NCI-H2107 (cell line): ENCODE data around the gene TMEM238L.

Source experiments
- DNase-seq: peaks from one replicate; lab custom pipeline; 2025; lab: John Stamatoyannopoulos, UW

Gene TMEM238L

DNA sequence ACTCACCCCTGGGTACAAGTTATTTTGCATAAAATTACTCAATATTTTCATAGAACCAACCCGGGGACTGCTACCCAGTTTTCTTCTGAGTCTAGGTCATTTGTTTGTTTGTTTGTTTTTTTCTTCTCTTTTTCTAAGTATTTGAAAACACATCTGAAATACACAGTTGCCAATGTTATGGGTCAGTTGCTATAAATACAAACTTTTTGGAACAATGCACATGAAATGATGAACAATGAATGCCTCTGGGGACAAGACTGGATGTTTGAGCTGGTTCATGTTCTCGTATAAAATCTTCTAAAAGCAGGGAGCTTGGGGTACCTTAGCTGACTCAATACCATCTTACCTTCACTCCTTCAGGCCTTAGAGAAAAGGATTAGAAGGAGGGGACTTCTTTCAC, 30.5 kb downstream of the TMEM238L start:
- DNase-seq, result no peak

DNA sequence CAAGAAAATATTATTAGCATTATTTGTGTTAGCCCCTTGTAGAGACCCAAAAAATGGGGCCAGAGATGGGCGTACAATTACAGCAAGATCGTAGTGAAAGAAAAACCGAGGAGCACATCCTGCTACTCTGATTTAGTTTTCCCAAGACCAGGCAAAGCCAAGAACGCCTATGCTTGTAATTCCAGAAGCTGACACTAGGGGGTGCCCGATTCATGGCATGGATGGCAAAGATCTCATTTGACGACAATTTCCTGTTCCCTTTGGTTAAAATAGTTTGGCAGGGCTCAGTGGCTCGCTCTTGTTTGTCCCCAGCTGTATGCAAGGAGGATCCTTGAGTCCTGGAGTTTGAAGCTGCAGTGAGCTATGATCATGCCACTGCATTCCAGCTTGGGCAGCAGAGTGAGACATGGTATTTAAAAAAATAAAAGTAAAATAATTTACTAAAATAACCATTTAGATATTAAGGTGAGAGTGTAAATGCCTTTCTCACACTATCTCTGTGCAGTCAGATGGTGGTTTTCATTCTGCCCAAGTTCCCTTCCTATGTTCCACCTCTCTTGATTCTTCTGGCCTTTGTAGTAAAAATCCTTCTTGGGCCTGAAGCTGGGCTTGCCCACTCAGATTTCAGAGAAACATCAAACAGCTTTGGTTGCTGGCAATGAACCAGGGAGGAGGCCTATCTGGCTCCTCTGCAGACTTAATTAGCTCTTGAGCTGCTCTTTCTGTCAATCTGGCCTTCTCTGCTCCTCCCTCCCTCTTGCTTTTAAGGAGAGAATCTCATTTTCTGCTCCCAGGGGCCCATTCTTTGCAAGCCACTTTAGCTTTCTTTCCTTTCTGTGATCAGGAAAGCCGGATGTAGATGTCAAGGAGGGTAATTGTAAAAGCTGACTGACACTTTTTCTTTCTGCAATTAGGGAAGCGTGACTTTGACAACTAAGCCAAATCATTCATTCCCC, 31.2 kb downstream of the TMEM238L start:
- DNase-seq, result no peak

DNA sequence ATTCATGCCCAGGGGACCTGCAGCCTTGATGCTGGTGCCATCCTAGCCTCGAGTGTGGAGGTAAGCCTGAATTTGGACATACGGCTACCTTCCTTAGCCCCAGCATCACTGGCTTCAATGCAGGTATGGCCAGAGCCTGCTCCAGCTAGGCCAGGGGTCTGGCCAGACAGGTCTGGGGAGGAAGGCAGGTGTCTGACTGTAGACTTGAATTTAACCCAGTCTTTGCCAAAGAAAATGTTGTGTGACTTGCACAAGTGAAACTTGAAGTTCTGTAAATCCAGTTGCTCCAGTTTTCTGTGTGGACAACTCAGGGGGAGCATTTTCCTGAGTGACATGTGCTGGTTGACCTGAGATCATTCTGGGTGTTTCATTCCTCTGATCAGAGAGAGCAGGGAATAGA, 32.8 kb downstream of the TMEM238L start:
- DNase-seq, result no peak

DNA sequence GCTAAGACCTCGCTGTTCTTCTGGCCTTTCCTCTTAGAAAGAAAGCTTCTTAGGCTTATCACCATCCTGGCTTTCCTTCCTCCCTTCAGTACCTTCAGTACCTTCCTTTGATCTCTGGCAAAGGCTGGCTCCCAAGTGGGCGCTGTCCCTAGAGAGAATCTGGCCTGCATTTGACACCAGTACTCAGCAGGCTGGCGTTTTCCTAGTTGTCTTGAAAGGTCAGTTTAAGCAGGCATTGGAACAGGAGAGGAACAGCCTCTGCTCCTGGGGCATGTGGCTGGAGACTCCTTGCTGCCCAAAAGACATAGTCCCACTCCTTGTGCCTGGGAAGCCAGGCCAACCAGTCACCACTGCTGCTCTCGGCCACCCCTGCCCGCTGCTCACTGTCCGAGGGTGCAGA, 34.1 kb downstream of the TMEM238L start:
- no peak for DNase-seq

DNA sequence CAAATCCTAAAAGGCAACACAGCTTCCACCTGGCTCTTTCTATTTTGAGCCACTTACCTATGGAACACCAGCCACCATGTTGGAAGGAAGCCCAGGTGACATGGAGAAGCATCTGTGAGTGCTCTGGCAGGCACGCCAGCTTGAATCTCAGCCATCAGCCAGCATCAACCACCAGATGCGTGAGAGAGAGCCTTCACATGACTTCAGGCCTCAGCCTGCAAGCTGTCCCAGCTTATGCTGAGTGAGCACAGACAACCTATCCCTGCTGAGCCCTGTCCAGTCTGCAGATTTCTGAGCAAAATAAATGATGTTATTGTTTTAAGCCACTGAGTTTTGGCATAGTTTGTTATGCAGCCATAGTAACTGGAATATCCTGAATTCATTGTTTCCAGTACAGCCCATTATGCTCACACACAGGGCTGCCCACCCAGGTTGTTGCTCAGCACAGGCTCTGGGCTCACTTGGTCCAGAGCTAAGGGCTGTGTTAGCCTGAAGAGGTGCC, 35.1 kb downstream of the TMEM238L start:
- no peak for DNase-seq

DNA sequence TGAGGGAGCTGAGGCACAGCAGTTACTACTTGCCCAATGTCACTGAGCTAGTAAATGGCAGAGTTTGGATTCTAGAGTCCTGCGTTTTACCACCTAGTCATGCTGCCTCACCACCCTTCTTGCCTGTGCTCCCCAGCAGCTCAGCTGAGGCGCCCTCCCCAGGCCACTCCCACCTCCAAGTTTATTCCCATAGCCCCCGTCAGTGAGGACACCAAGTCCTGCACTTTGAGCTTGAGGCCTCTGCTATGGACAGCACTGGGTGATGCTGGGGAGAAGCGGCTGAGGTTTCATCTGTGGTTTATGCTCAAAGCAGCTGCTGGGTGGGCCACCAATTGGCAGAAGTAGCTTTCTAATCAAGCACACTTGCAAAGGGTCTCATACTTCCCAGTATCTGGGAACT, 36.7 kb downstream of the TMEM238L start:
- no peak for DNase-seq

DNA sequence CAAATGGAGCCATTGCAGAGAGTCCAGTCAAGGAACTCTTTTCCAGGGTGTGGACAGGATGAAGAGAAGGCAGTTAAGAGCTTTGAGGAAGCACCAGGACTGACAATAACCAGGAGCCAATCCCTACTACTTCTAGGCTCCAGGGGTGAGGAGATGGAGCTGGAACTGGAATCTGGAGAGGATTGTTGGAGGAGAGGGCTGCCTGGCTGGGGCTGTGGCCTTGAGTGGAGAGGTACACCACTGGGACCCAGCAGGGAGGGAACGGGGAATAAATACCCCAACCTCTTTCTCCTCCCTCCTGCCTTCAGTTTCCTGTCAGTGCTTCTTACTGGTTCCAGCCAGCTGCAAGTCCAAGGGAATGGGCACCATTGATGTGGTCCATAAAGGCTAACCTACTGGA, 41.9 kb downstream of the TMEM238L start:
- DNase-seq, result no peak

DNA sequence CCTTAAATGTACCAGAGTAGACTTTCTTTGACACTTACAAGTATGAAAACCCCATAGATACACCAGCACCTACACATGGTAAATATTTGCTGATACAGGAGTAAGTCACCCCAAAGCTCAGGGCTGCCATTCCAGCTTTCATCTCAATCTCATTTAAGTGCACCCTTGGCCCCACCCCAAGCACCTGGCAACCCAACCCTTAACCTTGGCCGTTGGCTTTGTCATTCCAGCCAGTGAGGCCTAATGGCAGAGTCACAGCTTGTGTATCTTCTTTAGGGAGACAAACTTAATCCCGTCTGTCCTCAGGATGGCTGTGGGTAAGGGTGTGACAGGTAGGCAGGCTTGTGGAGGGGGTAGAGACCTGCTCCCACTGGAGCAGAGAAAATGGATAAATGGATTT, 42.6 kb downstream of the TMEM238L start:
- DNase-seq, result no peak

DNA sequence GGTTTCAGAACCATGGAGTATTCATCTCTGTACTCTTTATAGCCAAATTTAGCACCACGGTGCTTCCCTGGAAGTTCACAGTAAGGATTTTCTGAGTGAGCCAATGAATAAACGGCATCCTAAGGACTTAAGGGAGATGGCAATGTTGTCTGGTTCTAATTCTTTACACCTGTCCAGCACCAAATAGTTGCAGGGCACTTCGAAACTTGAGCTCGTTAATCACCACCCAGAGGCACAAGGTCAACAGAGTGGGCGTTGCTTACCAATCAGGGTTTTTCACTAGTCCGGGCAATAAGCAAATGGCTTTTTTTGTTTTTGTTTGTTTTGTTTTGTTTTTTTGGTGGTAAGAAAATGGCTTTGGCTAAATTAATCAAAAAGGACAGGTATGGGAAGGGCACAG, 45.8 kb downstream of the TMEM238L start:
- DNase-seq, result no peak

DNA sequence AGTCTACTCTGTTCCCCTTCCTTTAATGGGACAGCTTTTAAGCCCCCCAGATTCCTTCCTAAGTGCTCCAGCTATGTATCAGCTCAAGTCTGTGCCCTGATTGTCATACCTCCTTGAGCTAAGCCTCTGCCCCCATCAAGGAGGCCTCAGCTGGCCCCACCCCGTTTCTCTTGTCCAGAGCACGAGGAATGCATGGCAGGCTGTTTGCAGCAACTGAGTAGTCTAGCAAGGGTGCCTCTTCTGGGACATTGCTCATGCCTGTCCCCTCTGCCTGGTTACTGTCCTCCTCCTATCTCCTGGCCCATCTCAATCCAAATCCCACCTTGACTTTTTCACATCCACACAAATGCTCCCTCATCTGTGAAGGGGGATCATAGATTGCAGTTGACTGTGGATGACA, 46.3 kb downstream of the TMEM238L start:
- no peak for DNase-seq

DNA sequence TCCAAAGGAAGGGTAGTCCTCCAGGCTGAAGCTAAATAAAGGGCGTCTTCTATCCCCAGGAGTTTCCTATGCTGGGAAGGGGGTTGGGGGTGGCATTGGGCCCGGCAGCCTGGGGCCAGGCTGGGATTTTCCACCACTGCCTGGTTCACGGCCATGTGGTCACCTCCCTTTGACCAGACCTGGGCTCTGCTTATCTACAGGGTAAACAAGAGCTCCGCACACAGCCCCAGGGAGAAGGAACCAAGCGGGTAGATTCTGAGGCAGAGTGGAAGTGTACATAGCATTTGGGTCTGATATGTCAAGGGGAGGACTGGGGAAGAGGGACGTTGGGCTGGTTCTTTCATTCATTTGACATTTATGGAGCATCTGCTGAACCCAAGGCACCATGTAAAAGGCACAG, 46.8 kb downstream of the TMEM238L start:
- DNase-seq, result no peak

DNA sequence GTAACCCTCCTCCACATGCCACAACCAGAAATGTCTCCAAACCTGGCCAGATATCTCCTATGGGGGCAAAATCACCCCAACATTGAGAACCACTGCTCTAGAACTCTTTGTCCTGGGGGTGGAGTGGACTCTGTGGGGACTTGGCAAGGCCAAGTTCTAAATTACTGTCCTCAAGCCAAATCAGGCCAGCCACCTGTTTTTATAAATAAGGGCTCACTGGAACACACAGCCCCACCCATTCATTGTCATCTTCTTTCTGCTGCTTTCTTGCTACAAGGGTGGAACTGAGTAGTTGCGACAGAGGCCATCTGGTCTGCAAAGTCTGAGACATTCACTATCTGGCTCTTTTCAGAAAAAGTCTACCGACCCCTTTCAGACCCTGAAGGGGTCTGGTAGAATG, 47.3 kb downstream of the TMEM238L start:
- DNase-seq, result no peak

DNA sequence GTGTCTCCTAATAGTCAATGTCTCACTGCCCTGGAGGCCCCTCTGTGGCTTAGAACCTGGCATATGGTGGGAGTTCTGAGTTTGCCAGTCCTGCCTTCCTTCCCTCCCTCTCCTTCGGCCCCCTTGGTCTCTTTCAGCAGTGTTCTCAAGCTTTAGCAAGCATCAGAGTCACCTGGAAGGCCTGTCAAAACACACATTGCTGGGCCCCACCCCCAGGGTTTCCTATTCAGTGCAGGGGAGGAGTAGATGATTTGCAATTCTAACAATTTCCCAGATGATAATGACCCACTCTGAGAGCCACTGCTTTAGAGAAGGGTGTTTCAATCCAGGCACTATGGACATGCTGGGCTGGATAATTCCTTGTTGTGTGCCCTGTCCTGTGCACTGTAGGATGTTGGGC, 47.7 kb downstream of the TMEM238L start:
- no peak for DNase-seq

DNA sequence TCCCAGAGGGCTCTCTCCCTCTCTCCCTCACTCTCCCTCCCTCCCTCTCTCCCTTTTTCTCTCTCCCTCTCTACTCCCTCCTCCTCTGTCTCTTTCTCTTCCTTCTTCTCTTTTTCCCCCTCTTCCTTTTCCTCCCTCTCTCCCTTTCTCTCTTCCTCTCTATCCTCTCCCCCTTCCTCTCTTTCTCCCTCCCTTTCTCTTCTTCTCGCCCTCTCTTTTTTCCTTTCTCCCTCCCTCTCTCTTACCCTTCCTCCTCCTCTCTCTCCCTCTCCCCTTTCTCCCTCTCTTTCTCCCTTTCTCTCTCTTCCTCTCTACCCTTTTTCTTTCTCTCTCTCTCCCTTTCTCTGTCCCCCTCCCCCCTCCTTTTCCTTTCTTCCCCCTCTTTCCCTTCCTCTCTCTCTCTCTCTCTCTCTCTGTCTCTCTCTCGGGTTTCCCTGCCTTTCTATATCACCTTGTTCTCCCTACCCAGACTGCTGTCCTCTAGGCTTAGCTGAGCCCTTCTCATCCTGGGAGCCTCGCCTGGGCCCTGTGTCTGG, 48.2 kb downstream of the TMEM238L start:
- DNase-seq, result no peak

DNA sequence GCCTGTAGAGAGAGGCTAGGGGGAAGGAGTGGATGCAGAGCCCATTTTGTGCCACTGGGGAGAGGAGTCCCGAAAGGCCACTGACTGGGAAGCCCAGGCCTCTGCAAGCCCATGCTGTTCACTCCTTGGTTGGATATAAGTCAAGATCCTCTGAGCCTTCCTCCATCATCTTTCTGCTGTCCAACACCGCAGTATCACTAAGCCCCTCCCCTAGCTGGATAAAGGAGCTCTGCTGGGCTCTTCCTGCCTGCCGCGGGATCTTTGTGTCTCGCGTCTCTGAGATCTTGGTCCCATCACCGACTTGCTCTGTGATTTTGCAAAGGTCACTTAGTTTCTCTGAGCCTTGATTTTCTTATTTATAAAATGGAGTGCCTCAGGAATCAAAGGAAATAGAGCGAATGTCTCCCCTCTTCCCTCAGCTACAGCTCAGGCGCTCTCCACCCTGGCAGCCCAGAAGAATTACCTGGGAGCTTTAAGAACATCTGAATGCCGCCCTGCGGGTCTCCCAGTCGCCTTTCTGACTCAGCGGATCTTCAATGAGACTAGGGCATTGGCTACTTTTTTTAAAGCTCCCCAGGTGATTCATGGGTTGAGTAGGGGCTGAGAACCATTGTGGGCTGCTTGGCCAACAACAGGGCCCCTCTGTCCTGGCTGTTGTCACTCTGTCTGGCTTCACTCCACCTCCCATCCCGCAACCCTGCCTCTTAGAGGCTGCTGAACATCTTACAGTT, 48.9 kb downstream of the TMEM238L start:
- DNase-seq, result no peak

DNA sequence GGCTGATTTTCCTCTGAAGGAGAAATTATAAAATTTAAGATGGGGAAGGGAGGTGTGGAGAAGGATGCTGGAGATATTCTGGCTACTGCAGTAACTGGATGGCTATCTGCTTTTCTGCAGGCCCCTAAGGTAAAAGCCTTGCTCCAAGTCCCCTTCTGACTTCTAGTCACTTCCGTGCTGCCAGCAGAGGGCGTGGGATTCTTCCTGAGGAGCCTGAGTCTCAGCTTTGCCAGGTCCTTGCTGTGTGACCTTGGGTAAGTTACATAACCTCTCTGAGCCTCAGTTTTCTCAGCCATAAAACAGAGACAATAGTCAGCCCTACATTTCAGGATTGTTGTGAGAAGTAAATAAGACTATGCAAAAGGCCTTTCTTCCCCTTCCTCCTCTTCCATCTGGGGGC, 49.8 kb downstream of the TMEM238L start:
- no peak for DNase-seq

DNA sequence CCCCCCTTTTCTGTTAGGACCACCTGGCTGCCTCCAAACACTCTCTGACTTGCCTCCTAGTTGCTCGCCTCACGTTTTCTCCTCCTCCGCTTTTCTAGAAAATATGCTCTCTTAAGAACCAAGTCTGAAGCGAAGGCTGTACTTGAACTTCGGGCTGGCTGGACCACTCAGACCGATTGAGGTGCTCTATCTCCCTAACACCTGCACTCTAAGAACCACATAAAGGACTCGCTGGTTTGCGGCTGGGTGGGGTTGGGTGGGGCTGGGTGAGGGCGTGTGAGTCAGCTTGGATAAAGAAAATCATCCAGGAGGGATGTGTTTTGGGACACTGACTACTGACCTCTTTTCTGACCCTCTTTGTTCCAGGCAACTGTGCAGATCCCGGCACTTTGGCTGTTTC, 51.2 kb downstream of the TMEM238L start:
- DNase-seq, result no peak

DNA sequence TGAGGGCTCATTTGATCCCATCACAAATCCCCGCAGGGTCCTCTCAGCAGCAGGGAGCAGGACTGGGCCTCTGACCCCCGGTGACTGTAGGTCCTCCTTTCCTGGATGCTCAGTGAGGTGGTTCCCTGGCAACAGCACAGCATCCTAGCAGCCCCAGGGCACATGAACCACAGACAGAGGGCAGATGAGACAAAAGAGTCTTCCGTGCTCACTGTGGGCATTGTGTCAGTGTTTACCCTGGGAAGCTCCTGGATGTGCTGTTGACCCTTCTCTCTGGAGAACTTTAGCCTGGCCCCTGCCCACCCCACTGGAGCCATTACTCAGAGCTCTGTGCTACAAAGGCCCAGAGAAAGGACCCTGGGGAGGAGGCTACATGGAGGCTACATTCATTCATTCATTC, 52.3 kb downstream of the TMEM238L start:
- DNase-seq, result no peak

DNA sequence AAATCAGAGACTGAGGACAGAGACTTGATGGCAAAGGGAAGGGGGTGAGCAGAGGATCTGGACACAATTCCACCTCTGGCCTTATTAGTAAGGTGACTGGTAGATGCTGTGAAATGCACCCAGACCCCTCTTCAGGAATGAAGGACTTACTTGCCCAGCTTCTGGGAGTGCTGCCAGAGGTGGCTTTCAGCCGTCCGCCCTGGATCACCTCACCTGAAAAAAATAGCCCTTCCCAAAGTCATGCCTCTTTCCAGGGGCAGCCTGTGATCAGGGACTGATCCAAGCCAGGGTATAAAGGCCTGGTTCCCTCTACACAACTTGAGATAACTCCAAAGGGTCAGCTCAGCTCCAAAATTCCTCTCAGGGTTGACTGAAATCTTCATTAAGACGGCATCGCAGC, 53.7 kb downstream of the TMEM238L start:
- no peak for DNase-seq

DNA sequence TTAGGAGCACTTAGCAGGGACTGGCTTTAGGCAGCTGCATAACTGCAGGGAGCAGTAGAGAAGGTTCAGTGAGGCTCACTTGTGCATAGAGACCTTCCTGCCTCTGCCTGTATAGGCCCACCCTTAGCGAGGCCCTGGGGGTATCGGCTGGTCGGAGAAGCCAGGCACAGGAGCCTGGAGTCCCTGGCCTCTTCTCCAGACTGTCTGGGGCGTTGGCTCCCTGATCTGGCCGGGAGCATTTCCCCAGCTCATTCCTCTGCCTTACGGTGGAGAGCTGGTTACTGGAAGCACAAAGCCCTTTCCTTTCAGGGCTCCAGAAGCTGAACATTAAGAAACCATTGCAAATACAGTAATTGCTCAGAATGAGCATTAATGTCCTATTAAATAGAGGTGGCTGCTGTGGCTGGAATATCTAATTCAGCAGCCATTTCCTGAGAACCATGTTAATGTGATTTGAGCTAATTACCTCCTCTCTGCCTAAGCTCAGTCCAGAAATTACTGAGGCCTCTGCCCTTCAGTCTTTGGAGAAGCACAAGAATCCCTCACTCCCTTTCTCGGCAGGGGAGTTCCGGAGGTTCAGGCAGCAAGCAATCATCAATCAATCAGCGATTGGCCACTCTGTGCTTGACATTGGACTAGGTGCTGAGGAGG, 55.2 kb downstream of the TMEM238L start:
- no peak for DNase-seq

DNA sequence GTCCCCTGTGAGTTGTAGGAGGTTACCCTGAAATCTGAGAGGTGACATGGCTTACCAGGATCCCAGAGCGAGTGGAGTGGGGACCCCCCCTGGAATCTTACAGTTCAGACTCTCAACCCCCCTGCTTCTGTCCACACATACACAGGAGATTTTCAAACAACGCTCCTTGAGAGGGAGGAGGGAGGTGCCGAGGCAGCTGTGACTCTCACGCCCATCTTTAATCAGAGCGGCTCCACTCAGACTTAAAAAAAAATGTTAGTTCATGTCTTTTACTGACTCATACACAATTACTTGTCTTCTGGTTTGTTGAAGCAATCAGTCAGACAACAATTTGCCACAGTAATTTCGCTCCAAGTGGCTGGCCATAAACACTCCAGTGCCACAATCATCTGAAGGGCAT, 58.7 kb downstream of the TMEM238L start:
- DNase-seq, result no peak
